IPS-NIHi7 (cell line): ENCODE data around the gene OBP2B.
"Not testable (repeated sequence)": the region's sequence is repeated elsewhere in the genome, so short reads cannot be mapped to it uniquely, and the experiment has no call there.

Experiments used
- DNase-seq: peaks from one replicate; pipeline ENCODE4 v3.0.0; 2012; ENCODE audit warnings: mixed read lengths; ENCODE audit errors: extremely low spot score

Gene OBP2B, protein sequence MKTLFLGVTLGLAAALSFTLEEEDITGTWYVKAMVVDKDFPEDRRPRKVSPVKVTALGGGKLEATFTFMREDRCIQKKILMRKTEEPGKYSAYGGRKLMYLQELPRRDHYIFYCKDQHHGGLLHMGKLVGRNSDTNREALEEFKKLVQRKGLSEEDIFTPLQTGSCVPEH

GRCh38 chr9:133208880-133209300 lies at the start of gene OBP2B:
Gene OBP2B (minus strand): TSS chr9:133209250. CDS start chr9:133209199, 51 bp downstream.
- DNase-seq, result not testable (repeated sequence)

- no peak for DNase-seq
Observed at GRCh38 chr9:133258061-133259015, 49.3 kb upstream of the OBP2B start.

GRCh38 chr9:133257465-133257956 lies 48.5 kb upstream of the OBP2B start:
- no peak for DNase-seq

DNA sequence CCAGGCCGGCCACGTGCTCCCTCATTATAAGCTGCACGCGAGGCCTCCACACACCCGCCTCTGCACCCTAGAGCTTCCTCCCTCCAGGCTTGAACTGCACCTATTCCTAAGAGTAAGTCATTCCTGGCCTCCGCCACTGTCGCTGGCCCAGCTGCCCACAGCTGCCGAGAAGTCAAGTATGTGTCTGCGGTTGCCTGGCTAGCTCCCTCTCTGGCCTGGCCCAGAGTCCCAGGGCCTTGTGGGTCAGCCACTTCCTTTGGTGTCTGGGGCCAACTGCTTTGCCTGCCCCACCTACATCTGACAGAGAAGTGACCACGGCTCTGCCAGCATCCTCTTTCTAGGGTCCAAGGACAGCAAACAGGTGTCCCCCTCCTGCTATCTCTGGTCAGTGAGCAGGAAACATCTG lies 47.6 kb upstream of the OBP2B start:
- no peak for DNase-seq

DNA sequence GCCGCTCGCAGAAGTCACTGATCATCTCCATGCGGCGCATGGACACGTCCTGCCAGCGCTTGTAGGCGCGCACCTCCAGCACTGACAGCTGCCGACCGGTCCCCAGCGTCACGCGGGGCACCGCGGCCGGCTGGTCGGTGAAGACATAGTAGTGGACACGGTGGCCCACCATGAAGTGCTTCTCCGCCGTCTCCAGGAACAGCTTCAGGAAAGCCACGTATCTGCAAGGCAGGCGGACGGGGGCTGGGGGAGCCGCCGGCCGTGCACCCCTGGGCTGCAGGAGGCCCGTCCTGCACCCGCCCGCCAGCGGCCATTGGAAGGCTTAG lies 47.0 kb upstream of the OBP2B start:
- no peak for DNase-seq

DNA sequence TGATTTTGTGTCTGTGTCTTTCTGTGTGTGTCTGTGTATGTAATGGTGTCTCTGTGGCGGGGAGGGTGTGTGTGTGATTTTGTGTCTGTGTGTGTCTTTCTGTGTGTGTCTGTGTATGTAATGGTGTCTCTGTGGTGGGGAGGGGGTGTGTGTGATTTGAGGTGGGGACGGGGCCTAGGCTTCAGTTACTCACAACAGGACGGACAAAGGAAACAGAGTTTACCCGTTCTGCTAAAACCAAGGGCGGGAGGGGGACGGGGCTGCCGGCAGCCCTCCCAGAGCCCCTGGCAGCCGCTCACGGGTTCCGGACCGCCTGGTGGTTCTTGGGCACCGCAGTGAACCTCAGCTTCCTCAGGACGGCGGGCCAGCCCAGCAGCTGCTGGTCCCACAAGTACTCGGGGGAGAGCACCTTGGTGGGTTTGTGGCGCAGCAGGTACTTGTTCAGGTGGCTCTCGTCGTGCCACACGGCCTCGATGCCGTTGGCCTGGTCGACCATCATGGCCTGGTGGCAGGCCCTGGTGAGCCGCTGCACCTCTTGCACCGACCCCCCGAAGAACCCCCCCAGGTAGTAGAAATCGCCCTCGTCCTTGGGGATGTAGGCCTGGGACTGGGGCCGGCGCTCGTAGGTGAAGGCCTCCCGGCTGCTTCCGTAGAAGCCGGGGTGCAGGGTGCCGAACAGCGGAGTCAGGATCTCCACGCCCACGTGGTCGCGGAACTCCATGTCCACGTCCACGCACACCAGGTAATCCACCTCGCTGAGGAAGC lies 46.5 kb upstream of the OBP2B start:
- no peak for DNase-seq

DNA sequence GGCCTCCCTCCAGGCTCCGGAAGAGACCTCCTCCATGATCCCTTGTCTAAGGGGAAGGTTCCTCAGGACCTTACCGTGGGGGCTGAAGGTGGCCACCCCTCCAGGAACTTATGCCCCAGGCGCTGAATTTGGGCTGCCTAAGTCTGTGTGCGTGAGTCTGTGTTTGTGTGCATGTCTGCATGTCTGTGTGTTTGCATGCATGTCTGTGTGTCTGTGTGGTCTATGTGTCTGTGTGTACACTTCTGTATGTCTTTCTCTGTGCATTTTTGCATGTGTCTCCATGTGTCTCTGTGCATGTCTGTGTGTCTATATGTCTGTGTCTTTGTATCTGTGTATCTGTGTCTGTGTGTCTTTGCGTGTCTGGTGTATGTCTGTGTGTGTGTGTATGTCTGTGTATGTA lies 45.4 kb upstream of the OBP2B start:
- no peak for DNase-seq

GRCh38 chr9:133253268-133253667 lies 44.2 kb upstream of the OBP2B start:
- no peak for DNase-seq

DNA sequence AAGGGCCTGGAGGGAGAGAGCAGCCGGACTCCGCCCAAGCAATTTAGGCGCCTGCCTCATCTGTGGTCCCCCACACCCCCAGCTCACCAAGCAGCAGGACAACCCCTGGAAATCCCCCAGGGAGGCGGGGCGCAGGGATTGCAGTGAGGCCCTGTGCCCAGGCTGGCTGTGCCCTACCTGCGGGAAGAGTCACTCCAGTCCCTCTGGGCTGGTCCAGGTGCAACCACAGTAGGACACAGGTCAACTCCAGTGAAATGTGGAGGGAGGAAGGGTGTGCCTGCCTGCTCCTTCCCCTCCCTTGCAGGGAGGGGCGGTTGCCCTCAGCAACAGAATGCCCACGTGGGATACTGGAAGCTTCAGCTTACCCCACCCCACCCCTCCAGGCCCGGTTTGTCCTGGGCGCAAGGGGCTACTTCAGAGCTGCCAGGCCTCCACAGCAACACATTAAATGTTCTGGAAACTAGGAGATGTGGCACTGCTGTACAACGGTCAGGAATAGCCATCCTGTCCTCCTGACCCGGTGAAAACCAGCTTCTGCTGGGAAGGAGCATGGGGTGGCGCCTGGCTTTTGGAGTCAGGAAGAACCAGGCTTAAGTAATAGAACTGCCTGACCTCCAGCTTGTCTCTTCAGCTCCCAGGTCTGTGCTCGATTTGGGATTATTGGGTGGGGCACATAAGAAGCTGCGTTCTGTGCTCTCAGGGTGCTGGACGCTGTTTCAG lies 43.4 kb upstream of the OBP2B start:
- no peak for DNase-seq

DNA sequence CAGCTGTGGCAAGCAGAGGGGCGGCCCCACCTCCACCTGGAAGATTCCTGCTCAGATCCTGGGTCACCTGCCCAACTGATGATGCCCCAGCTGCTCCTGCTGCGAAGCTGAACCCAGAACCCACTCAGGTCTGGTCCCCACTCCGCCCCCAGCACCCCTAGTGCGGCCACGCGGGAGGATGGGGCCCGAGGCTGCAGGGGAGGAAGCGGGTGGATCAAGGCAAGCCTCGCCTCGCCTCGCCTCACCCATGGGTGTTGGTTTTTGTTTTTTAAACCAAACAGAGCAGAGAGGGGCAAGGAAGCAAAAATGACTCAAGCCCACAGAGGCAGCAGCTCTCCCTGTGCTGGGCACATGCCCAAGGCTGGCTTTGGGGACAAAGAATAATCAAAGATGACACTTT lies 42.7 kb upstream of the OBP2B start:
- no peak for DNase-seq

DNA sequence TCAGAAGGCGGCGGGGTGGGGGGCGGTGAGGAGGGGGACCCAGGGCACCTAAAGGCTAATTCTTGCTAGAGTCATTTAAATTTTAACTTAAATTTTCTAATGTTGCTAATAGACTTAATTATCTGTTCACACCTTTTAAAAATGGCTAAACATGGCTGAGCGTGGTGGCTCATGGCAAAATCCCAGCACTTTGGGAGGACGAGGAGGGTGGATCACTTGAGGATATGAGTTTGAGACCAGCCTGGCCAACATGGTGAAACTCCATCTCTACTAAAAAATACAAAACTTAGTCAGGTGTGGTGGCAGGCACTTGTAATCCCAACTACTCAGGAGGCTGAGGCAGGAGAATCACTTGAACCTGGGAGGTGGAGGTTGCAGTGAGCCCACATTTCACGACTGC lies 42.2 kb upstream of the OBP2B start:
- not testable (repeated sequence) for DNase-seq

GRCh38 chr9:133250741-133251170 lies 41.7 kb upstream of the OBP2B start:
- no peak for DNase-seq

GRCh38 chr9:133249337-133249736 lies 40.3 kb upstream of the OBP2B start:
- DNase-seq, result no peak

- no peak for DNase-seq
Observed at GRCh38 chr9:133248726-133249295, 39.8 kb upstream of the OBP2B start.

DNA sequence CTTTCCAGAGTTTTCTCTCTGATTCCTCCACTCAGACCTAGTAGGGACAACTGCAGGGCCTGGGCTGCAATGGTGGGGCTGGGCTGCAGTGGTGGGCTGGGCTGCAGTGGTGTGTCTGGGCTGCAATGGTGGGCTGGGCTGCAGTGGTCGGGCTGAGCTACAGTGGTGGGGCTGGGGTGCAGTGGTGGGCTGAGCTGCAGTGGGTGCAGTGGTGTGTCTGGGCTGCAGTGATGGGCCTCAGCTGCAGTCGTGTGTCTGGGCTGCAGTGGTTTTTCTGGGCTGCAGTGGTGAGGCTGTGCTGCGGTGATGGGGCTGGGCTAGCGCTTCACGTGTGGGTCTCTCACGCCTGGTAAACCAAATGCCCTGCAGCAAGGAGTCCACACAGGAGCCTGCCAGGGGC lies 38.6 kb upstream of the OBP2B start:
- no peak for DNase-seq

DNA sequence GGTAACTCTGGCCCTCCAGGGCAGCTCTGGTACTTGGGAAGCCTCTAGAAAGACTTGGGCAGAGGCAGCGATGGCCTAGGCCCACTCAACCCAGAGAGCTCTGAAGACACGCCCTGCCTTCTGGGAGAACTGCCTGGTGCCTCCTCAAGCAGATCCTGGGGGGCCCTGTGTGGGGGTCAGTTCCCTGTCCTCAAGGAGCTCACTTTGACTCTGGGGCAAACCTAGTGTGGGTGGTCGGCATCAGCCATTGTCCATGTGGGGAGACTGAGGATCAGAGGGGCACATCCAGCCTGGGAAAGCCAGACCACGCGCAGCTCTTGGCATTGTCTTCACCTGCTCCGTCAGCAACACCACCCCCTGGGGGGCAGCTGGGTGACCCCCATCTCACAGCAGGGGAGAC lies 37.9 kb upstream of the OBP2B start:
- DNase-seq, result no peak

DNA sequence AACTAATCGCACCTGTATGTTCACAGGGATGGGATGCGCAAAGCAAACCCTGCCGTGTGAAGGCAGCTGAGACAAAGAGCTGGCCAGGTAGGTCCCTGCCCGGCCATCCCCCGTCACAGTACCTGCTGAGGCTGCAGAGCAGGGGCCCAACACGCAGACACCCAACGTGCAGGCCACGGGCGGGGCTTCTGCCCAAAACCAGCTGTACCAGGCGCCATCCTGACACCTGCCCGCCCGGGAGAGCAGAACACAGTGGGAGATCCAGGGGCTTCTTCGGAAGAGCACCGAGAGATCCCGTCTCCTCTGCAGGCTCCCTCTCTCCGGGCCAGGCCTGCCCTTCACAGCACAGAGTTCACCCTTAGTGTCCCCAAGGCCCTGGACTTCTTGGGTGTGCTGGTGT lies 37.5 kb upstream of the OBP2B start:
- DNase-seq, result no peak

DNA sequence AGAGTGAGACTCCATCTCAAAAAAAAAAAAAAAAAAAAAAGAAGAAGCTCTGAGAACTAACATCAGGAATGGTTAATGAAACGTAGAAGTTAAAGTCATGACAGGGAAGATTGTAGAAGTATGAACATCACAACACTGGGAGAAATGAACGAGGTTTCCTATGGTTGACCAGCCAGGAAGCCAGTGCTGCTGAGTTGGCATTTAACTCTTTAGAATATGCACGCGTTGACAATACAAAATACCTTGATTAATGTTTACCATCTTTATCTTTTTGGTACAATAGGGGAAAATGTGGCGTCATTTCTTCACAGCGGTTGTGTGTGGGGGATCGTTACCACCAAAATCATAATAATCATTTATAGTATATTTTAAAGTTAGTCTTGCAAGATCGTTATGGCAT lies 33.9 kb upstream of the OBP2B start:
- no peak for DNase-seq

DNA sequence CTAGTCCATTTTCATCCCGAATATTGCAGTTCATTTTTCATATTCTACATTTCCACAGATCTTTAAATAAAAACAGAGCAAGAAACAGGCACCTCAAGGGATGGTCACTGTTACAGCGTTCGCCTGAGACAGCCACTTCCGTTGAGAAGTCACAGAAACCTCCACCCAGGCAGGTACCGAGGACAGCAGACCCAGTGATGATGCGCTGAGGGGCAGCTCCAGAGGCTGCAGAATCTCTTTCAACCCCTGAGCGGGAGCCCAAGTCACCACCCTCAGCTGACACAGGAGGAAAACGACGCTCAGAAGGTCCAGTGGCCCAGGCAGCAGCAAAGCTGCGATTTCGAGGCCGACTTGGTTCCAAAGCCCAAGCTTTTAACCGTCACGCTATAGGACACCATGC lies 33.2 kb upstream of the OBP2B start:
- DNase-seq, result no peak

GRCh38 chr9:133239533-133240090 lies 30.6 kb upstream of the OBP2B start:
- DNase-seq, result no peak
